H1 (cell line): ENCODE data around the gene GDF9. TPM values are rescaled to one million over a fixed set of nuclear protein-coding genes. Genes with fewer than 3 reads are reported as not detected.

ENCODE experiments used
- CTCF ChIA-PET: fragments of 300-600 bp; sonication (Branson Sonifier 250); formaldehyde crosslinking; loops from one replicate; lab custom pipeline; 2021; ENCODE audit not compliant: partially characterized antibody; lab: Charles Lee
- POLR2A ChIA-PET: fragments of 300-600 bp; sonication (Branson Sonifier 250); formaldehyde crosslinking; loops from one replicate; lab custom pipeline; 2021; ENCODE audit warnings: inconsistent platforms; ENCODE audit not compliant: partially characterized antibody; lab: Charles Lee
- DNase-seq, 2 experiments: peaks; one replicate each; pipeline versions ENCODE4 v3.0.0 to v3.0.0-alpha.2; 2010 to 2022; ENCODE audit warnings: low spot score in 2 of 2, low read depth in 1 of 2, mixed read lengths in 1 of 2
- FAIRE-seq: peaks from 2 replicates; lab custom pipeline; 2011; peaks lifted over from hg19 to GRCh38; lab: Jason Lieb, UNC
- H2AFZ ChIP-seq: 2 replicates; pipeline ENCODE4 v1.8.1; 2012; ENCODE audit warnings: low read length, inconsistent platforms
- H2AK5ac ChIP-seq: 2 replicates; pipeline ENCODE4 v1.6.1; 2013; ENCODE audit warnings: low read depth, low read length
- H2BK120ac ChIP-seq: replicated peaks from 2 replicates; pipeline ENCODE3; 2013; ENCODE audit warnings: low read depth, low read length, inconsistent platforms
- H2BK12ac ChIP-seq: 2 replicates; pipeline ENCODE4 v1.6.1; 2013; ENCODE audit warnings: low read depth, low read length
- H2BK15ac ChIP-seq: 2 replicates; pipeline ENCODE4 v1.6.1; 2013; ENCODE audit warnings: low read length
- H2BK20ac ChIP-seq: 2 replicates; pipeline ENCODE4 v1.6.1; 2013; ENCODE audit warnings: low read length
- H2BK5ac ChIP-seq: 2 replicates; pipeline ENCODE4 v1.6.1; 2013; ENCODE audit warnings: low read depth, low read length
- H3K14ac ChIP-seq: 2 replicates; pipeline ENCODE4 v1.6.1; 2013; ENCODE audit warnings: inconsistent platforms; ENCODE audit not compliant: insufficient read length
- H3K18ac ChIP-seq: 2 replicates; pipeline ENCODE4 v1.6.1; 2013; ENCODE audit warnings: low read length; ENCODE audit errors: extremely low read depth
- H3K23ac ChIP-seq: 2 replicates; pipeline ENCODE4 v1.6.1; 2013; ENCODE audit warnings: inconsistent platforms; ENCODE audit not compliant: insufficient read length
- H3K23me2 ChIP-seq: 2 replicates; pipeline ENCODE4 v1.6.1; 2013; ENCODE audit warnings: low read depth, low read length
- H3K27ac ChIP-seq: 2 replicates; pipeline ENCODE4 v1.6.1; 2011; ENCODE audit warnings: low read depth, low read length, inconsistent platforms
- H3K27me3 ChIP-seq, 4 experiments: replicated peaks in 1 of 4; 1 replicate in 1 of 4; 2 replicates in 3 of 4; pipeline versions ENCODE4 v1.6.1 to v1.8.1; 2011 to 2013; ENCODE audit warnings: low read length in 3 of 4, mild to moderate bottlenecking in 3 of 4, inconsistent platforms in 2 of 4, mixed read lengths in 2 of 4, moderate library complexity in 1 of 4; ENCODE audit not compliant: control insufficient read depth in 3 of 4, insufficient read depth in 3 of 4; ENCODE audit errors: extremely low read depth in 1 of 4
- H3K36me3 ChIP-seq, 4 experiments: 2 replicates each; pipeline versions ENCODE4 v1.6.1 to v1.8.1; 2011 to 2013; ENCODE audit warnings: mild to moderate bottlenecking in 4 of 4, low read length in 3 of 4, moderate library complexity in 2 of 4, control low read depth in 1 of 4, inconsistent platforms in 1 of 4; ENCODE audit not compliant: insufficient read depth in 4 of 4, control insufficient read depth in 2 of 4
- H3K4ac ChIP-seq: replicated peaks from 2 replicates; pipeline ENCODE3; 2013; ENCODE audit warnings: low read length, low read depth, mixed read lengths, inconsistent platforms; ENCODE audit not compliant: insufficient read length
- H3K4me1 ChIP-seq, 4 experiments: replicated peaks in 1 of 4; 1 replicate in 1 of 4; 2 replicates in 3 of 4; pipeline versions ENCODE4 v1.6.1 to v1.8.1; 2011 to 2013; ENCODE audit warnings: low read length in 3 of 4, inconsistent platforms in 2 of 4, mixed read lengths in 1 of 4; ENCODE audit not compliant: insufficient read depth in 4 of 4, control insufficient read depth in 3 of 4
- H3K4me2 ChIP-seq, 2 experiments: 2 replicates each; pipeline versions ENCODE4 v1.6.1 to v1.8.1; 2011 to 2013; ENCODE audit warnings: low read depth in 2 of 2, low read length in 2 of 2, control low read depth in 1 of 2, inconsistent platforms in 1 of 2, mild to moderate bottlenecking in 1 of 2; ENCODE audit not compliant: insufficient read depth in 1 of 2
- H3K4me3 ChIP-seq, 4 experiments: fragments of 200-600, 300-600 bp in 1 of 4; sonication (generic), shearing (Covaris generic), sonication (Bioruptor Twin) in 1 of 4; 2 replicates each; pipeline versions ENCODE4 v1.5.1 to v1.8.1; 2011 to 2016; ENCODE audit warnings: low read length in 4 of 4, low read depth in 3 of 4, control low read depth in 2 of 4, inconsistent platforms in 2 of 4, mild to moderate bottlenecking in 2 of 4, mixed read lengths in 1 of 4, moderate library complexity in 1 of 4; ENCODE audit not compliant: insufficient read depth in 2 of 4; ENCODE audit errors: extremely low read depth in 1 of 4
- H3K56ac ChIP-seq: replicated peaks from 2 replicates; pipeline ENCODE3; 2013; ENCODE audit warnings: low read depth, mild to moderate bottlenecking, mixed read lengths, low read length, inconsistent platforms; ENCODE audit not compliant: insufficient read length
- H3K79me1 ChIP-seq: 2 replicates; pipeline ENCODE4 v1.6.1; 2013; ENCODE audit warnings: low read depth, low read length, control low read depth
- H3K79me2 ChIP-seq, 2 experiments: 2 replicates each; pipeline versions ENCODE4 v1.6.1 to v1.8.1; 2012 to 2013; ENCODE audit warnings: low read length in 2 of 2, mild to moderate bottlenecking in 2 of 2, inconsistent platforms in 1 of 2; ENCODE audit not compliant: insufficient read depth in 2 of 2, control insufficient read depth in 1 of 2
- H3K9ac ChIP-seq, 4 experiments: replicated peaks in 1 of 4; 1 replicate in 1 of 4; 2 replicates in 3 of 4; pipeline versions ENCODE4 v1.6.1 to v1.8.1; 2011 to 2013; ENCODE audit warnings: low read depth in 3 of 4, low read length in 3 of 4, control low read depth in 2 of 4, mild to moderate bottlenecking in 2 of 4, moderate library complexity in 2 of 4, inconsistent platforms in 1 of 4; ENCODE audit errors: extremely low read depth in 1 of 4
- H3K9me3 ChIP-seq, 2 experiments: 2 replicates each; pipeline versions ENCODE4 v1.6.1 to v1.8.1; 2012 to 2013; ENCODE audit warnings: mild to moderate bottlenecking in 2 of 2, moderate library complexity in 2 of 2, control low read depth in 1 of 2, inconsistent platforms in 1 of 2, low read depth in 1 of 2, low read length in 1 of 2, mixed read lengths in 1 of 2; ENCODE audit not compliant: insufficient read depth in 2 of 2
- H4K20me1 ChIP-seq, 2 experiments: replicated peaks in 1 of 2; 2 replicates each; pipeline versions ENCODE3 to v1.8.1; 2011 to 2013; ENCODE audit warnings: inconsistent platforms in 2 of 2, low read length in 2 of 2, mild to moderate bottlenecking in 1 of 2; ENCODE audit not compliant: insufficient read depth in 2 of 2, control insufficient read depth in 1 of 2
- H4K5ac ChIP-seq: 2 replicates; pipeline ENCODE4 v1.6.1; 2013; ENCODE audit warnings: low read length, low read depth, mixed read lengths, inconsistent platforms; ENCODE audit not compliant: insufficient read length
- H4K8ac ChIP-seq: 2 replicates; pipeline ENCODE4 v1.8.0; 2013; ENCODE audit warnings: mild to moderate bottlenecking, moderate library complexity, low read length, inconsistent platforms; ENCODE audit not compliant: insufficient read depth; ENCODE audit errors: extremely low read depth
- H4K91ac ChIP-seq: replicated peaks from 2 replicates; pipeline ENCODE3; 2013; ENCODE audit warnings: low read length, mixed read lengths, inconsistent platforms; ENCODE audit not compliant: insufficient read length
- CREB1 ChIP-seq: IDR thresholded peaks from 2 replicates; pipeline ENCODE4 v1.6.1; 2012; ENCODE audit warnings: inconsistent platforms
- NANOG ChIP-seq: IDR thresholded peaks from 2 replicates; pipeline ENCODE4 v1.6.1; 2011; ENCODE audit warnings: low read length, low read depth, mild to moderate bottlenecking, inconsistent platforms; ENCODE audit not compliant: insufficient read depth, poor library complexity, severe bottlenecking
- POLR2A ChIP-seq, 2 experiments: IDR thresholded peaks; 1 replicate in 1 of 2; 2 replicates in 1 of 2; pipeline ENCODE4 v1.6.1; 2011; ENCODE audit warnings: low read depth in 2 of 2, low read length in 2 of 2, mild to moderate bottlenecking in 2 of 2; ENCODE audit errors: control extremely low read depth in 1 of 2
- RBBP5 ChIP-seq: IDR thresholded peaks from 2 replicates; pipeline ENCODE4 v1.7.1; 2012; ENCODE audit warnings: low read depth, mild to moderate bottlenecking, inconsistent platforms, low read length, moderate library complexity, borderline replicate concordance
- SAP30 ChIP-seq: fragments of 300-600 bp; sonication (generic); IDR thresholded peaks from 2 replicates; pipeline ENCODE4 v1.7.1; 2012; ENCODE audit warnings: low read length, moderate library complexity, mild to moderate bottlenecking, inconsistent platforms; ENCODE audit not compliant: insufficient read depth, insufficient replicate concordance
- WGBS, 2 experiments: shearing (Covaris generic) in 1 of 2; methylation state at CpG; one replicate each; pipeline versions ENCODE4 v1.1.6 to v1.1.7; 2013 to 2015; ENCODE audit warnings: low lambda C conversion rate in 2 of 2, mixed read lengths in 2 of 2, inconsistent platforms in 1 of 2, low coverage in 1 of 2, missing lambda C conversion rate in 1 of 2; ENCODE audit not compliant: insufficient replicate concordance in 2 of 2, insufficient coverage in 1 of 2, insufficient read length in 1 of 2; ENCODE audit errors: extremely low coverage in 1 of 2, missing lambda C conversion rate in 1 of 2; 5-methylcytosine and 5-hydroxymethylcytosine counted together
- polyA plus RNA-seq, 7 experiments: library from polyadenylated mRNA; depleted of rRNA in 3 of 7; stranded (reverse) in 5 of 7; unstranded in 2 of 7; fragments of >200 nt in 5 of 7; fragments of 200-250 nt in 2 of 7; gene quantifications; 1 replicate in 5 of 7; 2 replicates in 1 of 7; 4 replicates in 1 of 7; pipeline versions ENCODE4 v1.2.1 to v1.2.3, GENCODE V29; 2011 to 2013; ENCODE audit warnings: missing spikeins in 2 of 7, mixed read lengths in 2 of 7
- total RNA-seq: library from RNA; stranded (reverse); fragmentation: NEBNext Ultra II Directional; extraction: Animal tissue kit (Norgen Biotek cat#: 25700); gene quantifications from 2 replicates; pipeline ENCODE4 v1.2.1, GENCODE V29; 2021

GDF9 gene
- total and polyA plus RNA-seq, 2 of the 8 experiments (the other 6 are each of a cell fraction or from before 2014, with no cell fraction given) = 0.14 TPM; not detected in 1

- Histone ChIP-seq H2BK5ac (no peak overlapping the region), H3K14ac (no peak overlapping the region), H3K23ac (no peak overlapping the region), H3K56ac (no peak overlapping the region), H3K9me3 (no peaks in the 10 kb centered on the region), H3K27me3 (peaks cover 32 to 76% (median 67%) of the 10 kb centered on the region in 4 experiments), H4K20me1 (no peaks in the 10 kb centered on the region), H2BK12ac (no peak overlapping the region), H3K4me1 (peaks cover 0 to 17% (median 14%) of the 10 kb centered on the region in 4 experiments; a peak in 6 of 7 replicates), H3K23me2 (peaks cover 10% of the 10 kb centered on the region; the same call in 1 of the 2 replicates), H3K27ac (no peak overlapping the region), H2BK120ac (no peak overlapping the region), H2BK15ac (0 out of 2 replicates have a peak overlapping the region, but pooled peaks have one; percentile 61), H4K91ac (no peak overlapping the region), H4K8ac (no peak overlapping the region), H3K79me1 (no peaks in the 10 kb centered on the region), H3K79me2 (no peaks in the 10 kb centered on the region), H3K4me2 (peak overlapping the region; percentile 12 to 81; a peak in 2 of 4 replicates), H2AK5ac (no peak overlapping the region; the same call in 1 of the 2 replicates), H2AFZ (no peak overlapping the region), H4K5ac (no peak overlapping the region), H3K4me3 (no peak overlapping the region), H3K9ac (no peak overlapping the region), H3K36me3 (no peaks in the 10 kb centered on the region), H2BK20ac (peak overlapping the region; percentile 72; the same call in 1 of the 2 replicates), H3K18ac (no peak overlapping the region), H3K4ac (no peak overlapping the region)
- TF ChIP-seq POLR2A (IDR thresholded peaks at IDR 0.05; ENCODE audit: control extremely low read depth in 1 of 2, low read depth in 2 of 2, low read length in 2 of 2) (no peak), CREB1 (no peak), RBBP5 (no peak), SAP30 (no peak), NANOG (no peak)
- FAIRE-seq (no peak), DNase-seq (no peak)
- WGBS, 2 experiments = 86% methylated on average over 4 of the region's 4 CpGs; no CpG with 5 or more reads in 1 of the 2 experiments
- ChIA-PET POLR2A (interaction anchor here (1.0 to 5.7 kb wide), 4 partner anchors 8 to 37 kb away, joined by 3 to 30 read pairs (median 4); partner anchors contain the start of genes GDF9, SOWAHA and UQCRQ), CTCF (interaction anchor here (0.6 to 25.6 kb wide), 14 partner anchors 9 to 323 kb away, joined by 3 to 465 read pairs (median 4); partner anchors contain the start of genes CCNI2, GDF9, LEAP2 and UQCRQ)
Observed at GRCh38 chr5:132828846-132829494, 37.3 kb downstream of the GDF9 start.
